ENCODE results near the gene USB1.

The USB1 gene

GRCh38 chr16:58019866-58020538 is 18.8 kb downstream of the USB1 start:
- no peak for DNase-seq (ENCODE audit: low spot score)

GRCh38 chr16:58020628-58021521 is 19.7 kb downstream of the USB1 start:
- no peak for DNase-seq (ENCODE audit: low spot score)

GRCh38 chr16:58021661-58022551 is 20.7 kb downstream of the USB1 start:
- DNase-seq (ENCODE audit: low spot score) = no peak

DNA sequence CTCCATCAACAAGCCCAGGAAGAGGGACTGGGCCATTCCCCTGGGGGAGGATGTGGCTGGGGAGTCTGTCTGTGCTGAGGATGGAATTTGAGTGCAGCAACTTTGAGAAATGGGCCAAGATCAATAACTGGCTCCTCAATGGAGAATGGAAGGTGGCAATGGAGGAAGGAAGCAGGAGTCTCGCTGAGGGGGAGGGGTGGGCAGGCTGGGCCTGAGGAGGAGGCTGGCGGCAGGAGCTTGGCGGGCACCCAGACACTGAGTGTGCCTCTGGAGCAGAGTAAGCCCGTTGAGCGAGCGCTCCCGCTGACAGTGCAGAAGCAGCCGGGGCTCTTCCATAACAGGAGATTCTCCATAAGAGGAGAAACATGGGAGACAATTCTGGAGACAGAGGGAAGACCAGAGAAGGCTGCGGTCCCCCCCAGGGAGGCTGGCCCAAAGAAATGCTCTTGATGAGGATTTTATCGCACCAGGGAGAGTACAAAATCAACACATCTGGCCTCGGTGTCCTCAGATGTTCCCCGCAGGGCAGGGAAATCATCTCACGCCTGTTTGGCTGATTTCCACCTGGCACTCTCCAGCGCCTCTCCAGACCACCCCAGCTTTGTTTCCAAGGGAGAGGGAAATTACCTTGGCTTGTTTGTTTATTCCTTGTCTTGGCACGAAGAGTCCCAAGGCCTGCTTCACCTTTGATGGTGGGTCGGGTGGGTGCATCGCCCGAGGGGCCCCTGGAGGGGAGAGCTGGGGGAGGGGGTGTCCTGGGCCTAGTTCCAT is 21.6 kb downstream of the USB1 start:
- DNase-seq (ENCODE audit: low spot score) = no peak

GRCh38 chr16:58024486-58025350 is 23.5 kb downstream of the USB1 start:
- DNase-seq (ENCODE audit: low spot score) = no peak

- DNase-seq (ENCODE audit: low spot score) = peak; percentile 50
Measured at GRCh38 chr16:58025351-58026138, 24.3 kb downstream of the USB1 start, which contains the start of gene MMP15. MMP15 (plus strand) TSS chr16:58025754; CDS start chr16:58026351, 597 bp downstream.

- DNase-seq (ENCODE audit: low spot score) = peak; percentile 33
Measured at GRCh38 chr16:58026139-58026704, 25.0 kb downstream of the USB1 start.

DNA sequence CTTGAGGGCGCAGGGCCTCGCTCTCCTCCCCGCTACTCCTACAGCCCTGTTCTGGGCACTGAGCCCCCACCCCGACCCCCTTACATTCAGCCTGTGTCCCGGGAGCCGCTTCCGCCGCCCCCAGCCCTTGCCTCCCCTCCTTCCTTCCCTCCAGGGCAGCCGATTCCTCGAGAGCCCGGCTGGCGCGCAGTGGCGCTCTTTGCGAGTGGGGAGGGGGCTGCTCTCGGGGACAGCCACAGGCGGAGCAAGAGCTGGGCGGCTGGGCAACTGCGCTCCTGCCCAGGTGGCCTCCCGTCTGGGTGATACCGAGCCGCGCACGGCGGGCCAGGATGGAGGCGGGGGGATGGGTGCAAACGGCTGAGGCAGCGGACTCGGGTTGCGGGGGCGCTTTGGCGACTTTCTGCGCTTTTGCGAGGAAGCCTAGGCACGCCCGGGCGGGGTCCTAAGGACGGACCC is 25.5 kb downstream of the USB1 start:
- DNase-seq (ENCODE audit: low spot score) = no peak

GRCh38 chr16:58027161-58027915 is 26.1 kb downstream of the USB1 start:
- DNase-seq (ENCODE audit: low spot score) = no peak

DNA sequence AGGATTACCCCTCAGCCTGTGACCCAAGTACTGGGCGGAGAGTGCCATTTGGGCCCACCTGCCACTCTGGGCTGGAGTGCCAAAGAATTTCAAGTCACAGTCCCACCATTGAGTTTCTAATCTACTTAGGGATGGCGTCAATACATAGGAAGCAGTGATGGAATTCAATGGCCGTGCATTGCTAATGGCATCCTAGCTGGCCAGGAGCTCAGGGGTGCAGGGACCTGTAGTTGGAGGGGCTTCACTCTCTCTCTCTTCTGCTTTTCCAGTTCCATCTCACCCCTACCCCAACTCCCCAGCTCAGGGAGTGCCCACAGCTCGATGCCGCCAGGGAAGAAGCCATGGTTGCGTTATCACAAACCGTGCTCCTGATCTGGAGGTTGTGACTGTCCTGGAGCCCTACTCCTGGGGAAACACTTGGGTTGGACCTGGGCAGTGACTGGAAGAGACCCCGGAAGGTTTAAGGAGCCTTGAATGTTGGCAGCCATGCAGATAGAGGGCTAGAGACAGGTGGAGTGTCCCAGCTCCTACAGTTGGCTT is 26.8 kb downstream of the USB1 start:
- DNase-seq (ENCODE audit: low spot score) = no peak

- no peak for DNase-seq (ENCODE audit: low spot score)
Measured at GRCh38 chr16:58028541-58029070, 27.4 kb downstream of the USB1 start.

DNA sequence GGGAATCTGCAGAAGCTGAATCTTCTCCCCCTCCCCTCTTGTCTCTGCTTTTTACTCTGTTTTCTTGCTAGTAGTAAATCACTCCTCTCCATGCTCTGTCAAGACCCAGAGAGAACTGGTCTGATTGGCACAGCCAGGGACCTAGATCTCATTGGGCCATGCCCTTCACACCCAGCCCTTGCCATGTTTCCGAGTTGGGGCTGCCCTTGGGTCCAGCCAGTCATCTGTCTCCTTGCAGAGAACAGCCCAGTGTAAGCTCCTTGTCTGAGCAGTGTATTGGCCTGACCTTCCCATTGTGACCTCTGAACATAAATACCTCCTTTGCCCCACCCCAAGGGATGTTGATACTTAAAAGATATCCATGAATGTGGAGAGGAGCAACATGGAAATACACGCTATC is 28.2 kb downstream of the USB1 start:
- no peak for DNase-seq (ENCODE audit: low spot score)

GRCh38 chr16:58030136-58030840 is 29.1 kb downstream of the USB1 start:
- DNase-seq (ENCODE audit: low spot score) = no peak

GRCh38 chr16:58031016-58031800 is 30.0 kb downstream of the USB1 start:
- DNase-seq (ENCODE audit: low spot score) = no peak

GRCh38 chr16:58032710-58033293 is 31.6 kb downstream of the USB1 start:
- no peak for DNase-seq (ENCODE audit: low spot score)

DNA sequence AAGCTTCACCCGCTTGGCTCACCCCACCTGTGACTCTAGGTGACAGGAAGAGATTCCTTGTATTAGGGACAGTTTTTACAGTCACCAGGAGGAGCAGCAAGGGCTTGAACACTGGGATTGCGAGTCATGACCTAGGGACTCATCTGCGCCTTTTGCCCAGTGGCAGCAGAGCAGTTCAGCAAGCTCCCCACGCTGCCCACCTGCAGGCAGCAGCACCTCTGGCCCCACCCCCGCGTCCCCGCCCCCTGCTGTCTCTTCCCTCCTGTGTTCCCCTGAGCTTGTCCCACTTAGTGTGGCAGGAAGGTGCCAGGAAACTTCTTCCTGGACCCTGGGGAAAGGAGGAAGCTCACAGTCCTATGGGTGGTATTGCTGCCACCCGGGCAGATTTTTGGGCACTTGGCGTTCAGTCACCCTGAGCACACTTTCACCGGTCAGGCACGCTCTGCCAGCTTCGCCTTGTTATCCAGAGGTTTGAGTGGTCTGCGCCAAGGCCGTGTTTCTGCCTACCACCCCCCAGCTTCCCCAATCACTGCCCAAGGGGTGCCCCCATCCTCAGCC is 33.0 kb downstream of the USB1 start:
- no peak for DNase-seq (ENCODE audit: low spot score)

Measured in kidney capillary endothelial cell (primary cell).